ENCODE data around the gene OST4.
"Not testable (repeated sequence)": the region's sequence is repeated elsewhere in the genome, so short reads cannot be mapped to it uniquely, and the experiment has no call there.

OST4 gene

DNA sequence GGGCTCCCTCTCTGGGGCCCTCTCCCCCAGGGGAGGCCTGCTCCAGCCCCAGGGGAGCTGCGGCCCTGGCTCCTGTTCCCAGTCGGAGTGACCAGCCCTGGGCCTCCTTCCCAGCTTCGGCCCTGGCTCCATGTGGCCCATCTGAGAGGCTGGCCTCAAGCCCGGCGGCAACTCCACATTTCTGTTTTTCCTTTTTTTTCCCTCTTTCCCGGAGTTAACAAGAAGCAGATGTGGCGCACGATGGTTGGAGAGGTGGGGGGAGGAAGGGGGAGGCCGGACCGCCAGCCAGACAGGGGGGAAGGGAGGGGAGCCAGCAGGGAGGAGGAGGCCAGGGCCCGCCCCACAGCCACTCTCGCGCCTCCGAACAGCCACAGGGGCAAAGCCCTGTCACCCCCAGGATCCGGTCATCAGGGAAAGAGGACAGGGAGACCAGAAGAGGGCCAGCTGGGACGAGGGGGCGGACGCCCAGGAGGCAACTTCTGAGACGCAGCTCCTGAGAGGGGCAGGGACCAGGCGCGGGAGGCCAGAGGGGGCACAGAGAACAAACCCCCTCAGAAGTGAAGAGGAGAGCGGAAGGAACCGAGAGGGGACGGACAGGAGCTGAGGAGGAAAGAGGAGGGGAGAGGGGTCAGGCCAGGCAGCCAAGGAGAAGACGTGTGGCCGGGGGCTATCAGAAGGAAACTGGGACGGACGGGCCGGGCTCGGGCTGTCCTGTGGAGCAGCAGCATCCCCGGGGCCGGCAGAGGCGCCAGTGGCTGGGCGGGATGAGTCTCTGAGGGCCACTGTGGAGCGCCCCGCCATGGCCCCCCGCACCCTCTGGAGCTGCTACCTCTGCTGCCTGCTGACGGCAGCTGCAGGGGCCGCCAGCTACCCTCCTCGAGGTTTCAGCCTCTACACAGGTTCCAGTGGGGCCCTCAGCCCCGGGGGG lies 7.1 kb upstream of the OST4 start, which contains the start of gene EMILIN1:
TSS of gene EMILIN1 (plus strand) at position 349 of the 928 bp plus-strand sequence. CDS start at position 800, 451 bp downstream.
- peak within 1 kb of the TSS; percentile 92 for H3K27ac ChIP-seq
- no peak for DNase-seq (ENCODE audit: low read depth, low spot score)

DNA sequence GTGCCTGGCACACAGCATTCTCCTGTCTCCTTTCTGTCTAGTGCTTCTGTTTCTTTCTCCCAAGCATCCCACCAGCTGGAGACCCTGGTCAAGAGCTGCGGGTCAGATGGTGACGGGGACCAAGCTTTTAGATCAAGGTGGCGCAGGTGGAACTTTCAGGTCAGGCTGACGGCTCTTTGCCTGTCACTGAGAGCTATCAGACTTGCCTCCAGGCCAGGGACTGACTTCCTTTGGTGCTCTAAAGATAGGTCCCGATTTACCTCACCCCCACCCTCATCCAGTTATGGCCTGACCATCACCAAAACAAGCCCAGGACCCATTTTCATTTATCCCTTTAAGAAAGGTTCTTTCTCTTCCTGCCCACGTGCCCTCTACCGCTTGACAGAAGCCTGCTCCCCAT lies 5.8 kb upstream of the OST4 start:
- Histone ChIP-seq H3K27ac (peak overlapping the region; percentile 92), H3K9ac (ENCODE audit: insufficient read length) (no peak overlapping the region), H3K36me3 (ENCODE audit: insufficient read depth, low read length) (peaks cover 9% of the 10 kb centered on the region; the same call in 1 of the 2 replicates), H3K4me3 (no peak overlapping the region), H3K9me3 (ENCODE audit: low read depth, low read length) (no peaks in the 10 kb centered on the region; the same call in 1 of the 2 replicates)
- no peak for DNase-seq (ENCODE audit: low read depth, low spot score)
- TF ChIP-seq EZH2 (IDR thresholded peaks at IDR 0.05) (no peak), POLR2AphosphoS5 (IDR thresholded peaks at IDR 0.05; ENCODE audit: borderline replicate concordance, low read depth, low read length) (no peak), FOXP2 (optimal IDR thresholded peaks at IDR 0.05; ENCODE audit: control extremely low read depth, extremely low read length, insufficient read depth) (no peak)

More for the DNA sequence above, 7.1 kb upstream of the OST4 start, which contains the start of gene EMILIN1:
- TF ChIP-seq POLR2AphosphoS5 (IDR thresholded peaks at IDR 0.05; ENCODE audit: borderline replicate concordance, low read depth, low read length) (peak; percentile 41), FOXP2 (optimal IDR thresholded peaks at IDR 0.05; ENCODE audit: control extremely low read depth, extremely low read length, insufficient read depth) (no peak), EZH2 (IDR thresholded peaks at IDR 0.05) (no peak)
- H3K9ac ChIP-seq (ENCODE audit: insufficient read length), result peak within 1 kb of the TSS; percentile 93
- H3K36me3 ChIP-seq (ENCODE audit: insufficient read depth, low read length), result peaks cover 17% of the 10 kb centered on the region; the same call in 1 of the 2 replicates
- H3K4me3 ChIP-seq, result peak within 1 kb of the TSS; percentile 86
- no peaks in the 10 kb centered on the region for H3K9me3 ChIP-seq (ENCODE audit: low read depth, low read length)

DNA sequence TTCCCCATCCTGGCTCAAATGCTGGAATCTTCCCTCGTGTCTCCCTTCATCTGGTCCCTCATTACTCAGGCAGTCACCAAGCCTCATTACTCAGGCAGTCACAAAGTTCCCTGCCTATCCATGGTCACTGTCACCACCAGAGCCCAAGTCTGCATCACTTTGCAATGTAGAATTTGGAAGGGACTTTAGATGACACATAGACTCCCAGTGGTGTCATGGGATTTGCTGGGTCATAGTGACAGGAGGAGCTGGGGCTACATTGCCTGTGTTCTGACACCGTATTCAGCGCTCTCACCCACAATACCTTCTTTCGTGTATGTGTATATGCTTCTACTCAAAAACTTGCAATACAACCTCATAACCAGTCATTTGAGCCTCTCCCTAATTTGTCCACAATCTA lies 4.9 kb upstream of the OST4 start:
- Histone ChIP-seq H3K9me3 (ENCODE audit: low read depth, low read length) (no peaks in the 10 kb centered on the region; the same call in 1 of the 2 replicates), H3K27ac (peak overlapping the region; percentile 67), H3K4me3 (no peak overlapping the region), H3K36me3 (ENCODE audit: insufficient read depth, low read length) (peaks cover under 1% of the 10 kb centered on the region; the same call in 1 of the 2 replicates), H3K9ac (ENCODE audit: insufficient read length) (no peak overlapping the region)
- TF ChIP-seq POLR2AphosphoS5 (IDR thresholded peaks at IDR 0.05; ENCODE audit: borderline replicate concordance, low read depth, low read length) (no peak), FOXP2 (optimal IDR thresholded peaks at IDR 0.05; ENCODE audit: control extremely low read depth, extremely low read length, insufficient read depth) (no peak), EZH2 (IDR thresholded peaks at IDR 0.05) (no peak)
- DNase-seq (ENCODE audit: low read depth, low spot score), result no peak

DNA sequence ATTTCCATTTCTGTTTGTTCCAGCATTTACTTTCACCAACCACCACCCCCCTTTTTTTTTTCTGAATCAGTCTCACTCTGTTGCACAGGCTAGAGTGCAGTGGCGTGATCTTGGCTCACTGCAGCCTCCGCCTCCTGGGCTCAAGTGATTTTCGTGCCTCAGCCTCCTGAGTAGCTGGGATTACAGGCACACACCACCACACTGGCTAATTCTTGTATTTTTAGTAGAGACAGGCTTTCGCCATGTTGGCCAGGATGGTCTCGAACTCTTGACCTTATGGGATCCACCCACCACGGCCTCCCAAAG lies 4.1 kb upstream of the OST4 start:
- not testable (repeated sequence) for DNase-seq (ENCODE audit: low read depth, low spot score); H3K9ac ChIP-seq (ENCODE audit: insufficient read length); H3K9me3 ChIP-seq (ENCODE audit: low read depth, low read length); H3K4me3 ChIP-seq; H3K36me3 ChIP-seq (ENCODE audit: insufficient read depth, low read length)
- peak overlapping the region; percentile 77 for H3K27ac ChIP-seq

DNA sequence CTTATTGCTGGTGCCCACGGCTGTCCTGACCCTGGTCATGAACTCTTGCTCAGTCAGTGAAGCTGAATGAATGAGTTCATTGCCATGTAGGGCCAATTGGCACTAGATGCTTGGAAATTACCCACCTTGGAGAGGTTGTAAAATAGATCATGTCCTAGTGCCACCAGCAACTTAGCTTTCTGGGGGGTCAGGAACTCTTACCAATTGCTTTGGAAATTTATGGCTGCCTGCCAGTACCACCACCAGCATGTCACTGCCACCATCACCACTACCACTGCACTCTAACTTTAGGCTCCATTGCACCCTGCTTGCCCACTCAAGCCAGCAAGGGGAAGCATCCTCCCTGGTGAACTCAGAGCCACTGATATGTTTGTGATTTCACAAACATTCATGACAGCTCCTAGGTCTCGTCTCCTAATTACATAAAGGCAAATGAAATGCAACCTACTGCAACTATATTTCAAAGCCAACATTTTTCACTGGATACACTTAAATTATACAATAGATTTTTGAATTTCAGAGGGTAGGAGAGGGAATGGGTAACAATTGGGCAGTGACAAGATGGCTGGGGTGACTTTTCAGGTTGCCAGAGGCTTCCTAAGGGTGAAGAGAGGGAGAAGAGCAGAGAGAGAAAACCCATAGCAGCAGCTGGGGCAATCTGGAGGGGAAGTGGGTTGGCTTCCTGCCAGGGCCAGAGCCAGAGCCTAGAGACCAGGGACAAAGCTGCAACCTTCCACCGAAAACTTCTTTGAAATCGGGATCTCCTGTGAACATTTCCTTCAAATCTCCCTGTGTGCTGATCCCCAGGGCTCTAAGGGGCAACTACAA lies 3.5 kb upstream of the OST4 start:
- TF ChIP-seq EZH2 (IDR thresholded peaks at IDR 0.05) (no peak), FOXP2 (optimal IDR thresholded peaks at IDR 0.05; ENCODE audit: control extremely low read depth, extremely low read length, insufficient read depth) (no peak), POLR2AphosphoS5 (IDR thresholded peaks at IDR 0.05; ENCODE audit: borderline replicate concordance, low read depth, low read length) (no peak)
- peak overlapping the region; percentile 14; the same call in 1 of the 2 replicates for H3K4me3 ChIP-seq
- no peak for DNase-seq (ENCODE audit: low read depth, low spot score)
- peak overlapping the region; percentile 77 for H3K27ac ChIP-seq
- no peak overlapping the region for H3K9ac ChIP-seq (ENCODE audit: insufficient read length)
- peaks cover 3% of the 10 kb centered on the region for H3K36me3 ChIP-seq (ENCODE audit: insufficient read depth, low read length)
- H3K9me3 ChIP-seq (ENCODE audit: low read depth, low read length), result no peaks in the 10 kb centered on the region; the same call in 1 of the 2 replicates

- H3K4me3 ChIP-seq, result no peak overlapping the region
- H3K9me3 ChIP-seq (ENCODE audit: low read depth, low read length), result no peaks in the 10 kb centered on the region; the same call in 1 of the 2 replicates
- no peak for DNase-seq (ENCODE audit: low read depth, low spot score)
- H3K9ac ChIP-seq (ENCODE audit: insufficient read length), result peak overlapping the region; percentile 6
- peaks cover 15% of the 10 kb centered on the region for H3K36me3 ChIP-seq (ENCODE audit: insufficient read depth, low read length)
- peak overlapping the region; percentile 77 for H3K27ac ChIP-seq
- no peak for TF ChIP-seq FOXP2 (optimal IDR thresholded peaks at IDR 0.05; ENCODE audit: control extremely low read depth, extremely low read length, insufficient read depth)
- TF ChIP-seq EZH2 (IDR thresholded peaks at IDR 0.05), result no peak
- TF ChIP-seq POLR2AphosphoS5 (IDR thresholded peaks at IDR 0.05; ENCODE audit: borderline replicate concordance, low read depth, low read length), result no peak
These were observed 2.3 kb upstream of the OST4 start for GRCh38 chr2:27073782-27074181.

GRCh38 chr2:27072920-27073319 lies 1.5 kb upstream of the OST4 start:
- peaks cover 23% of the 10 kb centered on the region for H3K36me3 ChIP-seq (ENCODE audit: insufficient read depth, low read length)
- peak overlapping the region; percentile 94 for H3K27ac ChIP-seq
- no peak for TF ChIP-seq EZH2 (IDR thresholded peaks at IDR 0.05)
- TF ChIP-seq POLR2AphosphoS5 (IDR thresholded peaks at IDR 0.05; ENCODE audit: borderline replicate concordance, low read depth, low read length), result no peak
- TF ChIP-seq FOXP2 (optimal IDR thresholded peaks at IDR 0.05; ENCODE audit: control extremely low read depth, extremely low read length, insufficient read depth), result no peak
- no peak overlapping the region for H3K9ac ChIP-seq (ENCODE audit: insufficient read length)
- DNase-seq (ENCODE audit: low read depth, low spot score), result no peak
- no peaks in the 10 kb centered on the region; the same call in 1 of the 2 replicates for H3K9me3 ChIP-seq (ENCODE audit: low read depth, low read length)
- peak overlapping the region; percentile 99; the same call in 1 of the 2 replicates for H3K4me3 ChIP-seq
